MM.1S (cell line): ENCODE measurements around the gene GLB1L3.

Experiments
- DNase-seq: peaks from one replicate; pipeline ENCODE4 v3.0.0-alpha.2; 2015
- H2AFZ ChIP-seq: fragments of 300-600 bp; sonication (generic); 2 replicates; pipeline ENCODE4 v1.6.0; 2016; ENCODE audit warnings: antibody characterized with exemption, low read length
- H3F3A ChIP-seq: fragments of 300-600 bp; sonication (generic); 2 replicates; pipeline ENCODE4 v1.6.1; 2016; ENCODE audit warnings: mild to moderate bottlenecking, antibody characterized with exemption, low read length, moderate library complexity, mixed read lengths; ENCODE audit not compliant: insufficient read depth
- H3K27ac ChIP-seq: fragments of 300-600 bp; sonication (generic); 2 replicates; pipeline ENCODE4 v1.5.1; 2016; ENCODE audit warnings: mild to moderate bottlenecking, low read length
- H3K27me3 ChIP-seq: fragments of 300-600 bp; sonication (generic); replicated peaks from 2 replicates; pipeline ENCODE4 v1.6.0; 2016; ENCODE audit warnings: low read length; ENCODE audit not compliant: insufficient read depth
- H3K36me3 ChIP-seq: fragments of 300-600 bp; sonication (generic); replicated peaks from 2 replicates; pipeline ENCODE4 v1.6.1; 2016; ENCODE audit warnings: mild to moderate bottlenecking, low read length, mixed read lengths; ENCODE audit not compliant: insufficient read depth
- H3K4me1 ChIP-seq: fragments of 300-600 bp; sonication (generic); 2 replicates; pipeline ENCODE4 v1.6.1; 2016; ENCODE audit warnings: low read length, mixed read lengths
- H3K4me2 ChIP-seq: fragments of 300-600 bp; sonication (generic); 2 replicates; pipeline ENCODE4 v1.6.0; 2016; ENCODE audit warnings: low read depth, low read length
- H3K4me3 ChIP-seq: fragments of 300-600 bp; sonication (generic); 2 replicates; pipeline ENCODE4 v1.5.1; 2016; ENCODE audit warnings: low read length, mixed read lengths
- H3K79me2 ChIP-seq: fragments of 300-600 bp; sonication (generic); 2 replicates; pipeline ENCODE4 v1.6.1; 2016; ENCODE audit warnings: mixed run types, low read length, mixed read lengths
- H3K9ac ChIP-seq: fragments of 300-600 bp; sonication (generic); 2 replicates; pipeline ENCODE4 v1.6.1; 2016; ENCODE audit warnings: low read length, mixed read lengths
- H3K9me2 ChIP-seq: fragments of 300-600 bp; sonication (generic); replicated peaks from 2 replicates; pipeline ENCODE4 v1.6.1; 2016; ENCODE audit warnings: mild to moderate bottlenecking, low read length, mixed read lengths; ENCODE audit not compliant: insufficient read depth
- H3K9me3 ChIP-seq: fragments of 300-600 bp; sonication (generic); replicated peaks from 2 replicates; pipeline ENCODE4 v1.6.1; 2016; ENCODE audit warnings: mild to moderate bottlenecking, low read length, mixed read lengths; ENCODE audit not compliant: insufficient read depth
- H4K20me1 ChIP-seq: fragments of 300-600 bp; sonication (generic); 2 replicates; pipeline ENCODE4 v1.6.1; 2016; ENCODE audit warnings: mild to moderate bottlenecking, low read length, moderate library complexity, mixed read lengths; ENCODE audit not compliant: insufficient read depth
- CTCF ChIP-seq: fragments of 300-600 bp; sonication (generic); IDR thresholded peaks from 2 replicates; pipeline ENCODE4 v1.5.1; 2016; ENCODE audit warnings: antibody characterized with exemption, low read length, mixed read lengths
- EZH2 ChIP-seq: fragments of 300-600 bp; sonication (generic); optimal IDR thresholded peaks from 2 replicates; pipeline ENCODE3; 2017; ENCODE audit warnings: low read depth, mild to moderate bottlenecking, antibody characterized with exemption, low read length, mixed read lengths
- EZH2phosphoT487 ChIP-seq: fragments of 300-600 bp; sonication (generic); IDR thresholded peaks from 2 replicates; pipeline ENCODE4 v1.6.1; 2018; ENCODE audit warnings: antibody characterized with exemption, low read length

GLB1L3 gene

GRCh38 chr11:134293119-134294113, 17.2 kb downstream of the GLB1L3 start:
- Histone ChIP-seq H3F3A (no peaks in the 10 kb centered on the region), H2AFZ (no peak overlapping the region), H3K9me2 (no peaks in the 10 kb centered on the region), H3K9ac (no peak overlapping the region), H3K27me3 (peaks cover 3% of the 10 kb centered on the region), H3K27ac (no peak overlapping the region), H3K4me3 (no peak overlapping the region), H3K4me2 (no peak overlapping the region), H3K36me3 (no peaks in the 10 kb centered on the region), H3K79me2 (no peaks in the 10 kb centered on the region), H3K9me3 (no peaks in the 10 kb centered on the region), H3K4me1 (no peaks in the 10 kb centered on the region), H4K20me1 (no peaks in the 10 kb centered on the region)
- TF ChIP-seq EZH2phosphoT487 (no peak), EZH2 (no peak), CTCF (no peak)
- no peak for DNase-seq

- Histone ChIP-seq H3K4me2 (no peak overlapping the region), H3K4me1 (no peaks in the 10 kb centered on the region), H3K36me3 (no peaks in the 10 kb centered on the region), H3K9ac (no peak overlapping the region), H3K4me3 (no peak overlapping the region), H4K20me1 (no peaks in the 10 kb centered on the region), H3K9me3 (no peaks in the 10 kb centered on the region), H2AFZ (no peak overlapping the region), H3K9me2 (no peaks in the 10 kb centered on the region), H3K27me3 (peaks cover 3% of the 10 kb centered on the region), H3K27ac (no peak overlapping the region), H3K79me2 (no peaks in the 10 kb centered on the region), H3F3A (no peaks in the 10 kb centered on the region)
- TF ChIP-seq CTCF (no peak), EZH2 (no peak), EZH2phosphoT487 (no peak)
- no peak for DNase-seq
Observed at GRCh38 chr11:134294664-134295063, 18.5 kb downstream of the GLB1L3 start.

- Histone ChIP-seq H3K9me3 (no peaks in the 10 kb centered on the region), H3K27ac (no peak overlapping the region), H3F3A (no peaks in the 10 kb centered on the region), H3K4me1 (no peaks in the 10 kb centered on the region), H2AFZ (no peak overlapping the region), H3K27me3 (no peaks in the 10 kb centered on the region), H3K4me3 (no peak overlapping the region), H3K79me2 (no peaks in the 10 kb centered on the region), H3K9me2 (no peaks in the 10 kb centered on the region), H3K36me3 (no peaks in the 10 kb centered on the region), H3K9ac (no peak overlapping the region), H3K4me2 (no peak overlapping the region), H4K20me1 (no peaks in the 10 kb centered on the region)
- TF ChIP-seq EZH2phosphoT487 (no peak), CTCF (no peak), EZH2 (no peak)
- no peak for DNase-seq
Observed at GRCh38 chr11:134312223-134312622, 36.0 kb downstream of the GLB1L3 start.
